RWPE2 (cell line): ENCODE results near the gene GDF11.

Experiments used
- ATAC-seq: fragments of 200-7000 bp; cut with Tn5 transposase; 3 replicates; pipeline ENCODE4 v1.9.1; 2021; ENCODE audit warnings: low read depth
- DNase-seq: peaks from one replicate; pipeline ENCODE4 v3.0.0-alpha.2; 2020; ENCODE audit warnings: low spot score
- H3K27ac ChIP-seq: fragments of 450-650 bp; 2 replicates; pipeline ENCODE4 v1.5.1; 2017; ENCODE audit warnings: mild to moderate bottlenecking; ENCODE audit not compliant: poor library complexity, severe bottlenecking
- H3K27me3 ChIP-seq: fragments of 250-450 bp; sonication (Bioruptor Pico); 2 replicates; pipeline ENCODE4 v1.5.1; 2021; ENCODE audit warnings: mild to moderate bottlenecking, moderate library complexity; ENCODE audit not compliant: insufficient read depth, poor library complexity, severe bottlenecking
- H3K36me3 ChIP-seq: fragments of 250-450 bp; sonication (Bioruptor Pico); 2 replicates; pipeline ENCODE4 v1.5.1; 2020; ENCODE audit warnings: low read depth, mild to moderate bottlenecking, moderate library complexity
- H3K4me1 ChIP-seq: fragments of 250-450 bp; sonication (Bioruptor Pico); 2 replicates; pipeline ENCODE4 v1.5.1; 2021; ENCODE audit warnings: mild to moderate bottlenecking, moderate library complexity; ENCODE audit not compliant: insufficient read depth, poor library complexity, severe bottlenecking
- H3K4me3 ChIP-seq: fragments of 250-450 bp; sonication (Bioruptor Pico); 2 replicates; pipeline ENCODE4 v1.5.1; 2021; ENCODE audit warnings: mild to moderate bottlenecking, moderate library complexity; ENCODE audit not compliant: severe bottlenecking
- H3K9me3 ChIP-seq: fragments of 250-450 bp; sonication (Bioruptor Pico); 2 replicates; pipeline ENCODE4 v1.5.1; 2021; ENCODE audit warnings: mild to moderate bottlenecking, moderate library complexity; ENCODE audit not compliant: severe bottlenecking
- CTCF ChIP-seq: fragments of 450-650 bp; IDR thresholded peaks from one replicate; pipeline ENCODE4 v1.5.1; 2017; ENCODE audit warnings: mild to moderate bottlenecking, moderate library complexity; ENCODE audit not compliant: poor library complexity, severe bottlenecking

GDF11 gene

GRCh38 chr12:55741931-55742680 is 816 bp upstream of the GDF11 start:
- no peaks in the 10 kb centered on the region for H3K9me3 ChIP-seq
- DNase-seq (no peak), ATAC-seq (no peak)
- H3K4me3 ChIP-seq: peak overlapping the region; percentile 20
- TF ChIP-seq CTCF: no peak
- H3K27me3 ChIP-seq: no peaks in the 10 kb centered on the region
- H3K27ac ChIP-seq: no peak overlapping the region
- H3K36me3 ChIP-seq: peaks cover 4% of the 10 kb centered on the region; the same call in 1 of the 2 replicates
- peaks cover 4% of the 10 kb centered on the region for H3K4me1 ChIP-seq

GRCh38 chr12:55743406-55744339 is 751 bp downstream of the GDF11 start:
- TF ChIP-seq CTCF: peak; percentile 37
- H3K27me3 ChIP-seq: no peaks in the 10 kb centered on the region
- H3K36me3 ChIP-seq: peaks cover 4% of the 10 kb centered on the region; the same call in 1 of the 2 replicates
- ATAC-seq (peak; percentile 51), DNase-seq (no peak)
- no peaks in the 10 kb centered on the region for H3K9me3 ChIP-seq
- peak overlapping the region; percentile 30 for H3K27ac ChIP-seq
- H3K4me1 ChIP-seq: no peaks in the 10 kb centered on the region
- peak overlapping the region; percentile 40 for H3K4me3 ChIP-seq

- DNase-seq (no peak), ATAC-seq (no peak)
- Histone ChIP-seq H3K9me3 (no peaks in the 10 kb centered on the region), H3K36me3 (peaks cover 4% of the 10 kb centered on the region; the same call in 1 of the 2 replicates), H3K27me3 (no peaks in the 10 kb centered on the region), H3K4me3 (peak overlapping the region; percentile 40), H3K27ac (no peak overlapping the region), H3K4me1 (no peaks in the 10 kb centered on the region)
- TF ChIP-seq CTCF: no peak
These were observed 1.6 kb downstream of the GDF11 start for GRCh38 chr12:55744340-55745030.

- H3K36me3 ChIP-seq: peaks cover 6% of the 10 kb centered on the region
- H3K4me3 ChIP-seq: no peak overlapping the region
- no peaks in the 10 kb centered on the region for H3K9me3 ChIP-seq
- no peak for TF ChIP-seq CTCF
- H3K27me3 ChIP-seq: no peaks in the 10 kb centered on the region
- no peaks in the 10 kb centered on the region for H3K4me1 ChIP-seq
- DNase-seq (no peak), ATAC-seq (no peak)
- H3K27ac ChIP-seq: no peak overlapping the region
These were observed 2.6 kb downstream of the GDF11 start for GRCh38 chr12:55745361-55746173.
